ENCODE measurements around the gene PRRC2B.

PRRC2B gene

DNA sequence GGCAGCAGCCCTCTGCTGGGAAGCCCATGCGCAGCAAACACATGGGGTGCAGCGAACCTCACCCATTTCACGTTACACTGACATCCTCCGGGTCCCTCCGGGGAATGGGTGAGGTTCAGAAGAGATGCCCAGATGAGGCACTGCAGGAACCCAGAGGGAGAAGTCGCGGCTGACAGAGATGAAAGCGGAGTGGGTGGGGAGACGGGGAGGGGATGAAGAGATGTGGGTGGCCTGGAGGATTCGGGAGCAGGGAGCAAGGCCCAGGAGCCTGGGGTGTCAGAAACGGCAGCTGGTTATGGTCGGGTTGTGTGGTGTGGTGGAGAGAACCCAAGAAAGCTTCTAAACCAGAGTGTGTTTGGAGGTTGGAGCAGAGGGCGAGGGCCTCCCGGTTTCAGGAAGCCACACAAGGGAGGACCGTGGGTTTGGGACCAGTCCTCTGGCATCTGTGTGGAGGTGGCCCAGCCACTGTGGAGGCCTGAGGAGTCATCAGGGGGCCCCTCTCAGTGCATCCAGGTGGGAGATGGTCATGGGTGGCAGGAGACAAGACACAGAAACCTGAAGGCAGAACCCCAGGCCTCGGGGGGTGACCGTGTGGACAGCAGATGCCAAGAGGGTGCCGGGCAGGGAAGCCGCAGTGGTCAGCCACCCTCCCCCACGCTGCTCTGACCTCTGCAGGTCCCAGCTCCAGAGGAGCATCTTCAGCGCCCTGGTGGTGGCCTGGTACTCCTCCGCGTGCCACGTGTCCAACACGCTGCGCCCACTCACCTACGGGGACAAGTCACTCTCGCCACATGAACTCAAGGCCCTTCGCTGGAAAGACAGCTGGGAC lies 128.6 kb downstream of the PRRC2B start:
- no peak for DNase-seq

- no peak for DNase-seq
Observed at GRCh38 chr9:131523086-131523388, 129.2 kb downstream of the PRRC2B start.

- no peak for DNase-seq
Observed at GRCh38 chr9:131523451-131524435, 129.9 kb downstream of the PRRC2B start.

DNA sequence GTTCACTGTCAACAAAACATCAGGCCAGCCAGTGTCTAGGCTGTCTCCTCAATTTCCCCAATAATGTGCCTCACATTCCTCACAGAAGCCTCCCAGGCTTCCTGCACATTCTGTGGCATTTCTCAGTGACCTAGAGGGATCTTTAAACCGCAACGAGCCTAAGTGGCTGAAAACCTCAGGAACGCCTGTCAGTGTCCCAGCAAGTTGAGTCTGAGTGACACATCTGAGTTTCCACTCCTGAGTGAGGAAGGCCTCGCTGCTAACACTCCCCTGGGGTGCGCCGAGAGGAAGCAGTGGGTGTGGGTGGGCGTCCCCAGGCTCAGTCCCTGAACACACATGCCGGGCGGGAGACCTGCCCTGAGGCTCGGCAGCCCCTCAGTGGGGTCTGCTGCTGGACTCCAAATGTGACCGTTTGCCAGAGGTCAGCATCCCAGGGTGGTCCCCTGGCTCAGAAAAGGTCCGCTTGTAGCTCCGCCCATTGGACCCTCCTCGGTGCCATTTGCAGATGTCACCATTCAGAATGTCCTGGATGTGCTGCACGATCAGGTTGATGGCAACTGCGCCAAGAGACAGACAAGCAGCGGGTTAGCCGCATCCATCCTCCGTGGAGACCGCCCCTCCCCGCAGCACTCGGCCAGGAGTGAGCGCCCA lies 130.9 kb downstream of the PRRC2B start:
- no peak for DNase-seq

- no peak for DNase-seq
Observed at GRCh38 chr9:131525643-131526565, 132.0 kb downstream of the PRRC2B start.

- no peak for DNase-seq
Observed at GRCh38 chr9:131528186-131528585, 134.3 kb downstream of the PRRC2B start.

- no peak for DNase-seq
Observed at GRCh38 chr9:131528886-131529505, 135.1 kb downstream of the PRRC2B start.

- DNase-seq, result no peak
Observed at GRCh38 chr9:131529597-131530545, 136.0 kb downstream of the PRRC2B start.

DNA sequence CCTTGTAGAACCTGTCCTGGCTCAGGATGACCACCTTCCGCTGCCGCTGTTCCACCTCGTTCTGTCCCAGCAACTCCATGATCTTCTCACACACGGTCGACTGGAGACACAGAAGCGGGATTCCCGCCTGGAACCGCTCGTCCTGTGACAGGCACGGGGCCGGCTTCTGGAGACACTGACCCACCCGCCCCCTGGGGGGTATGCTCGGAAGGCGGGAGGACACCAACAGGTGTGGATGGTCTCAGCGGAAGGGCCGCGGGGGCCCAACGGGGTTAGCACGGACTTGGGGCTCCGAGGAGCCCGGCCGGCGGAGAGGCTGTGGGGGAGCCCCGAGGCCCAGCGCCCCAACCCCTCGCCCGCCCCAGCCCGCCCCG lies 136.6 kb downstream of the PRRC2B start:
- peak; percentile 39 for DNase-seq

DNA sequence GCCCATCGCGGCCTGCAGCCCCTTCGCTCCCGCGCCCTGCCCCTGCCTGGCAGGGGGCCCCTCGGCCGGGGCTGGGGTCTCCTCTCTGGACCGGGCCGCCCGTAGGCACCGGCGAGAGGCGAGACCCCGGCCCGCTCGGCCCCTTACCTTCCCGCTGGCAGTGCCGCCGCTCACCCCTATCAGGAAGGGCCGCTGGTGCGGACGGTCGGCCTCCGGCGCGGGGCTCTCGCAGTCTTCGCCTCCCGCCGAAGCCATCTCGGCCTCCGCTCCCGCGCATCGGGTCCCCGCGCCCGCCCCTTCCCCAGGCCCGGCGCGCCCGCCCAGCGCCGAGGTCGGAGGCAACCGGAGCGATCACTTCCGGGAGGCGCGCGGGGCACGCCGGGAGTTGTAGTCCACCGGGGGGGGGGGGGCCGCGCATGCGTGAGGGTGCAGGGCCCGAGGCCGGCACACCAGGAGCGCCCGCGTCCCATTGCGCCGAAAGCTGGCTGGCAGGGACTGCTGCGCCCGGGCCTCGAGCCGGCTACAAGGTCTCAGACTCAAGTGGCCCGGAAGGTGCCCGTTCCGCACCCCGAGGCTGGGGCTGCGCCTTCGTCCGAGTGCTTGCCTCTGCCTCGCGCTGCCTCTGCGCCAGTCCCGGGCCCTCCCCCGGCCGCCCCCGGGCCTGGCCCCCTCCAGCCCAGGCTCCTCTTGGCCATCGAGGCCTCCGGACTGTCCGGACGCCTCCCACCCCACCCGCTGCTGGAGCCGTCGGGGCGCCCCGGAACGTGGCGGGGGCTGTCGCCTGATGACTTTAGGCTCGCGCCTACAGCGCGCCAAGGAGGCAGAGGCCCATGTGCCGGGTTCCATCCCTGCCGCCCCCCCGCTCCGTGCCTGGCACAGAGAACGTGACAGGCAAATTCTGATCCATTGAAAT lies 137.3 kb downstream of the PRRC2B start, which contains the start of gene UCK1:
Gene UCK1, minus strand, starts transcription at position 344 of the 913 bp plus-strand sequence. Its CDS starts 89 bp downstream, at position 255.
- peak; percentile 83 for DNase-seq

DNA sequence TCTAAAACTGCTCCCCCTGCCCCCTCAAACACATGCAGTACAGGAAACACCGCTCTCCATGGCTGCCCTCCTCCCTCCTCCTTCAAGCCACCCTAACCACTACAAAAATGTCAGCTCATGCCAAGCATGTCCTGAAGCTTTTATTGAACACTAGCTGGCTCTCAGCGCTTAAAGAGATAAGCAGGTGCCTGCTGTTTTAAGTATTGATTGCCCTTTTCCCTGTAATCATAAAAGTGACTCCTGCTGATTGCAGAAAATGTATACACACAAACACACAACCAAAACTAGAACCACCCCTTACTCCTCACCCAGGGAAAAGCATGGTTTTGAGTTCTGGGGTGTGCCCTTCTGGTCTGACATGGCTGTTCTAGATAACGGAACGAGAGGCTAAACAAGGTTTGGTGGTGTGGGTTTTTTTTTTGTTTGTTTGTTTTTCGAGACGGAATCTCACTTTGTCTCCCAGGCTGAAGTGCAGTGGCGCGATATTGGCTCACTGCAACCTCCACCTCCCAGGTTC lies 140.9 kb downstream of the PRRC2B start:
- DNase-seq, result peak; percentile 41

- DNase-seq, result no peak
Observed at GRCh38 chr9:131537946-131538345, 144.1 kb downstream of the PRRC2B start.

DNA sequence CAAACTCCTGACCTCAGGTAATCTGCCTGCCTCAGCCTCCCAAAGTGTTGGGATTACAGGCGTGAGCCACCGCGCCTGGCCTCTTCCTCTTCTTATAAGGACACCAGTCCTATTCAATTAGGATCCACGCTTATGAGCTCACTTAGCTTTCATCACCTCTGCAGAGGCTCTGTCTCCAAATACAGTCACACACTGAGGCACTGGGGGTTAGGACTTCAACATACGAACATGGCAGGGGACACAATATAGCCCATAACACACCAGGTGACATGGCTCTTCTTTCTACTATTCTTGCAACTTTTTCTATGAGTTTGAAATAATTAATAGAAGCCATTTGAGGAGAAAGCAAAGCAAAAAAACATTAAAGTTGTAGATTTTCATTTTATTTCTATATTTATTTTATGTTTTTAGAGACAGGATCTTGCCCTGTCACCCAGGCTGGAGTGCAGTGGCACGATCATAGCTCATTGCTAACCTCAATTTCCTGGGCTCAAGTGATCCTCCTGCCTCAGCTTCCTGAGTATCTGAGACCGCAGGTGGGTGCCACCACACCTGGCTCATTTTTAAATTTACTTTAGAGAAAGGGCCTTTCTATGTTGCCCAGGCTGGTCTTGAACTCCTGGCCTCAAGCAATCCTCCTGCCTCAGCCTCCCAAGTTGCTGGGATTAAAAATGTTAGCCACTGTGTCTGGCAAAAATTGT lies 145.5 kb downstream of the PRRC2B start:
- no peak for DNase-seq

- no peak for DNase-seq
Observed at GRCh38 chr9:131543141-131543540, 149.3 kb downstream of the PRRC2B start.

DNA sequence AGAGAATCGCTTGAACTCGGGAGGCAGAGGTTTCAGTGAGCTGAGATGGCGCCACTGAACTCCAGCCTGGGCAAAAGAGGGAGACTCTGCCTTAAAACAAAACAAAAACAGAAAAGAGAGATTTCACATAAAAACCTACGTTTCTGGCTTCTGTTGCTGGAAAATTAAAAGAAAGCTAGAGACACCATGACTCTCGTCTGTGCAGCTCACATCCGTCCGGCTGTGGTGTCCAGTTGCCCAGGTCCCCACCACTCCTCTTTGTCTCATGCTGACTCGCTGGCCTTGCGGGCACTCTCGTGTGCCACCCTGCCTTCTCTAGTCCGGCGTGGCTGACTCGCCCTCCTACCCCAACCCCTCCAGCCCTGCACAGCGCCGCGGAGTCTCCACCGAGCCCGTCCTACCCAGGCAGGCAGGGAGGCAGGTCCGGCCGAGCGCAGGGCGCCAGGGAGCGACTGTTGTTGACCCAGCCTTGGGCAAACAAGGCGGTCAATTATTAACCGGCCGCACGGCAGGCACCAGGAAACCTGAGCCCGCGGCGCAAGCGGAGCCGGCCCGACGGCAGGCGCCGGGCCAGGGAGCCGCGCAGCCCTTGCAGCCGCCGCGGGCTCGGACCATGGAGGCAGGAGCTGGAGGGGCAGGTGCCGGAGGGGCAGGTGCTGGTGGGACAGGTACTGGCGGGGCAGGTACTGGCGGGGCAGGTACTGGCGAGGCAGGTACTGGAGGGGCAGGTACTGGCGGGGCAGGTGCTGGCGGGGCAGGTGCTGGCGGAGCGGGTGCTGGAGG lies 151.3 kb downstream of the PRRC2B start, which contains the start of gene PRRT1B:
Gene PRRT1B, plus strand, starts transcription at position 521 of the 783 bp plus-strand sequence. Its CDS starts 93 bp downstream, at position 614.
- DNase-seq, result peak; percentile 80

DNA sequence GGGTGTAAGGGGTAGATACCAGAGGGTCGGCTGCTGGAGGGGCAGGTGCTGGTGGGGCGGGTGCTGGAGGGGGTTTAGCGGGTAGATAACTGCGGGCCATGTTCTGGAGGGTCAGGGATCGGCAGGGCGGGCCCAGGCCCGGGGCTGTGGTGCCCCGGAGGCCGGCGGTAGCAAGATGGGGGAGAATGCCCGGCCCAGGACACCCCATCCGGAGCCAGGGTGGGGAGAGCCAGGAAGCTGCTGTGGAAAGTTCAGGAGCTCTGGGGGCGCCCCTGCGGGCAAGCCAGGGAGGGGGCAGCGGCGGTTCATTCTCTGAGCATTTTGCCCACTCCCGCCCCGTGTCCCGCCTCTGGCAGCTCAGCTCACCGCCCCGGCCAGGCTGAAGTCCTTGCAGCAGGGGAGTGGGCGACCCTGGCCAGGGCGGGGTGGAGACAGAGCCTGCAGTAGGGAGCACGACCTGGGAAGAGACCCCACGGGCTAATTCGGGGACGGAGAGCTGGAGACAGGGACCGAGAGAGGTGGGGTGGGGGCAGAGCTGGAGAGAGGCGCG lies 152.0 kb downstream of the PRRC2B start:
- DNase-seq, result no peak

Measured in NCI-H146 (cell line).